PC-3 (cell line): Measurements from ENCODE around the gene KIRREL1.

Experiments used
- CTCF ChIP-seq: fragments of 300-600 bp; sonication (generic); conservative IDR thresholded peaks from 2 replicates; pipeline ENCODE4 v1.5.1; 2017; ENCODE audit warnings: antibody characterized with exemption, low read depth, mild to moderate bottlenecking, low read length
- EZH2 ChIP-seq: fragments of 300-600 bp; sonication (generic); IDR thresholded peaks from one replicate; pipeline ENCODE4 v1.6.1; 2017; ENCODE audit warnings: antibody characterized with exemption, mild to moderate bottlenecking, low read length; ENCODE audit not compliant: unreplicated experiment

GRCh38 chr1:158005224-158005623 lies 11.8 kb downstream of the KIRREL1 start:
- TF ChIP-seq CTCF (no peak), EZH2 (no peak)
